ENCODE measurements around the gene TKT.

TKT gene

DNA sequence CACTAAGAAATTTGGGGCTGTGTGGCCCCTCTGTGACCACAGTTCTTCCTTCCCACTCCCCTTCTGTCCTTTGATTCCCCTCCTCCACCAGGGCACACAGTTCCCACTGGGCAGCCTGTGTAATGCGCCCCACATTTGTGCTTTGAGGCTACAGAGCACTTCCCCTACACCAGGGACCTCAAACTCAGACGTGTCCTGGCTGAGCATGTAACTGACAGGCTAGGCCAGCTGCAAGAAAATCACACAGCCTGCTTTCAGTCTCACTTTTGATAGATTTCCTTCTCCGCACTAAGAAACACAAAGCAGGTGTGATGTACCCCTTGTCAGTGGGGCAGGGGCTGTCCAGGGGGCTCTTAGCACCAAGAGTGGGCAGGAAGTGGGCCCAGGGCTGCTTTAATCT lies 65.2 kb downstream of the TKT start:
- no peak overlapping the region for H3K4me3 ChIP-seq (replicated peaks; ENCODE audit: insufficient read depth, low read length)
- H3K27ac ChIP-seq (replicated peaks), result peak overlapping the region; percentile 42
- no peaks in the 10 kb centered on the region for H3K27me3 ChIP-seq (ENCODE audit: insufficient read depth, poor library complexity, severe bottlenecking)
- DNase-seq (ENCODE audit: low read depth in 1 of 2, low spot score in 1 of 2), result peak in 1 of 2 experiments; percentile 36
- TF ChIP-seq, protein P1, sequence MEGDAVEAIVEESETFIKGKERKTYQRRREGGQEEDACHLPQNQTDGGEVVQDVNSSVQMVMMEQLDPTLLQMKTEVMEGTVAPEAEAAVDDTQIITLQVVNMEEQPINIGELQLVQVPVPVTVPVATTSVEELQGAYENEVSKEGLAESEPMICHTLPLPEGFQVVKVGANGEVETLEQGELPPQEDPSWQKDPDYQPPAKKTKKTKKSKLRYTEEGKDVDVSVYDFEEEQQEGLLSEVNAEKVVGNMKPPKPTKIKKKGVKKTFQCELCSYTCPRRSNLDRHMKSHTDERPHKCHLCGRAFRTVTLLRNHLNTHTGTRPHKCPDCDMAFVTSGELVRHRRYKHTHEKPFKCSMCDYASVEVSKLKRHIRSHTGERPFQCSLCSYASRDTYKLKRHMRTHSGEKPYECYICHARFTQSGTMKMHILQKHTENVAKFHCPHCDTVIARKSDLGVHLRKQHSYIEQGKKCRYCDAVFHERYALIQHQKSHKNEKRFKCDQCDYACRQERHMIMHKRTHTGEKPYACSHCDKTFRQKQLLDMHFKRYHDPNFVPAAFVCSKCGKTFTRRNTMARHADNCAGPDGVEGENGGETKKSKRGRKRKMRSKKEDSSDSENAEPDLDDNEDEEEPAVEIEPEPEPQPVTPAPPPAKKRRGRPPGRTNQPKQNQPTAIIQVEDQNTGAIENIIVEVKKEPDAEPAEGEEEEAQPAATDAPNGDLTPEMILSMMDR (IDR thresholded peaks at IDR 0.05; ENCODE audit: insufficient read depth, low read length), result no peak
- TF ChIP-seq POLR2AphosphoS5 (IDR thresholded peaks at IDR 0.05; ENCODE audit: low read depth) (peak; percentile 5; the same call in 1 of the 2 replicates), GABPA (IDR thresholded peaks at IDR 0.05; ENCODE audit: low read depth) (no peak), SPI1 (IDR thresholded peaks at IDR 0.05; ENCODE audit: borderline replicate concordance, low read depth) (peak; percentile 19; the same call in 1 of the 2 replicates)

DNA sequence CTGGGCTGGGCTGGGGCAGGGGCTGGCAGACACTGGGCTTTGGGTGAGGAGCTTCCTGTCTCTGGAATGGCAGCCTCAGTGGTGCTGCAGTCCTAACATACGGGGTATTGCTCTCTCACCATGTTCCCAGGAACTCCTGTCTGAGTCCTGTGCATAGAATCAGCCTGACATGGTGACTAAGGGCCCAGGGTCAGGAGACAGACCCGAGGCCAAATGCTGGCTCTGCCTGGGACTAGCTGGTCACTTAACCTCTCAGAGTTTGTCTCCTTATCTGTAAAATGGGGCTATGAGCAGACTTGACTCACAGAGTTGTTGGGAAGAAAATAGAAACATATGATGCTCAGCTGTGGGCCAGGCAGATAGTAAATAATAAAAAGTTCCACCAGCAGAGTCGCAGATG lies 66.5 kb downstream of the TKT start:
- no peak overlapping the region for H3K4me3 ChIP-seq (replicated peaks; ENCODE audit: insufficient read depth, low read length)
- DNase-seq (ENCODE audit: low read depth in 1 of 2, low spot score in 1 of 2), result no peak
- H3K27me3 ChIP-seq (ENCODE audit: insufficient read depth, poor library complexity, severe bottlenecking), result no peaks in the 10 kb centered on the region
- no peak for TF ChIP-seq POLR2AphosphoS5 (IDR thresholded peaks at IDR 0.05; ENCODE audit: low read depth)
- TF ChIP-seq GABPA (IDR thresholded peaks at IDR 0.05; ENCODE audit: low read depth), result no peak
- TF ChIP-seq, protein P2, sequence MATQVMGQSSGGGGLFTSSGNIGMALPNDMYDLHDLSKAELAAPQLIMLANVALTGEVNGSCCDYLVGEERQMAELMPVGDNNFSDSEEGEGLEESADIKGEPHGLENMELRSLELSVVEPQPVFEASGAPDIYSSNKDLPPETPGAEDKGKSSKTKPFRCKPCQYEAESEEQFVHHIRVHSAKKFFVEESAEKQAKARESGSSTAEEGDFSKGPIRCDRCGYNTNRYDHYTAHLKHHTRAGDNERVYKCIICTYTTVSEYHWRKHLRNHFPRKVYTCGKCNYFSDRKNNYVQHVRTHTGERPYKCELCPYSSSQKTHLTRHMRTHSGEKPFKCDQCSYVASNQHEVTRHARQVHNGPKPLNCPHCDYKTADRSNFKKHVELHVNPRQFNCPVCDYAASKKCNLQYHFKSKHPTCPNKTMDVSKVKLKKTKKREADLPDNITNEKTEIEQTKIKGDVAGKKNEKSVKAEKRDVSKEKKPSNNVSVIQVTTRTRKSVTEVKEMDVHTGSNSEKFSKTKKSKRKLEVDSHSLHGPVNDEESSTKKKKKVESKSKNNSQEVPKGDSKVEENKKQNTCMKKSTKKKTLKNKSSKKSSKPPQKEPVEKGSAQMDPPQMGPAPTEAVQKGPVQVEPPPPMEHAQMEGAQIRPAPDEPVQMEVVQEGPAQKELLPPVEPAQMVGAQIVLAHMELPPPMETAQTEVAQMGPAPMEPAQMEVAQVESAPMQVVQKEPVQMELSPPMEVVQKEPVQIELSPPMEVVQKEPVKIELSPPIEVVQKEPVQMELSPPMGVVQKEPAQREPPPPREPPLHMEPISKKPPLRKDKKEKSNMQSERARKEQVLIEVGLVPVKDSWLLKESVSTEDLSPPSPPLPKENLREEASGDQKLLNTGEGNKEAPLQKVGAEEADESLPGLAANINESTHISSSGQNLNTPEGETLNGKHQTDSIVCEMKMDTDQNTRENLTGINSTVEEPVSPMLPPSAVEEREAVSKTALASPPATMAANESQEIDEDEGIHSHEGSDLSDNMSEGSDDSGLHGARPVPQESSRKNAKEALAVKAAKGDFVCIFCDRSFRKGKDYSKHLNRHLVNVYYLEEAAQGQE (IDR thresholded peaks at IDR 0.05; ENCODE audit: insufficient replicate concordance, low read depth), result no peak
- TF ChIP-seq, protein P1 (IDR thresholded peaks at IDR 0.05; ENCODE audit: insufficient read depth, low read length), result no peak
- no peak for TF ChIP-seq SPI1 (IDR thresholded peaks at IDR 0.05; ENCODE audit: borderline replicate concordance, low read depth)
- no peak overlapping the region for H3K27ac ChIP-seq (replicated peaks)

DNA sequence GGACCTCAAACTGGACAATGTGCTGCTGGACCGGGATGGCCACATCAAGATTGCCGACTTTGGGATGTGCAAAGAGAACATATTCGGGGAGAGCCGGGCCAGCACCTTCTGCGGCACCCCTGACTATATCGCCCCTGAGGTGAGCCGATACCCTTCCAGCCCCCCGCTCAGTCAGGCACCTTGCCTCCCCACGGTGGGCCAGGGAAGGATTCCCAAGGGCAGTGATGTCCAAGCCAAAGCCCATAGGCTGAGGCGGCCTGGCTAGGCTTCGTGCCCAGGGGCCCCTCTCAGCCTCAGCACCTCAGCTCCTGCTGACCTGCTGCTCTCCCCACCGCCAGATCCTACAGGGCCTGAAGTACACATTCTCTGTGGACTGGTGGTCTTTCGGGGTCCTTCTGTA lies 67.1 kb downstream of the TKT start:
- TF ChIP-seq, protein P1 (IDR thresholded peaks at IDR 0.05; ENCODE audit: insufficient read depth, low read length), result no peak
- TF ChIP-seq SPI1 (IDR thresholded peaks at IDR 0.05; ENCODE audit: borderline replicate concordance, low read depth), result no peak
- no peak for DNase-seq (ENCODE audit: low read depth in 1 of 2, low spot score in 1 of 2)
- no peak overlapping the region for H3K27ac ChIP-seq (replicated peaks)
- H3K27me3 ChIP-seq (ENCODE audit: insufficient read depth, poor library complexity, severe bottlenecking), result no peaks in the 10 kb centered on the region
- H3K4me3 ChIP-seq (replicated peaks; ENCODE audit: insufficient read depth, low read length), result no peak overlapping the region

DNA sequence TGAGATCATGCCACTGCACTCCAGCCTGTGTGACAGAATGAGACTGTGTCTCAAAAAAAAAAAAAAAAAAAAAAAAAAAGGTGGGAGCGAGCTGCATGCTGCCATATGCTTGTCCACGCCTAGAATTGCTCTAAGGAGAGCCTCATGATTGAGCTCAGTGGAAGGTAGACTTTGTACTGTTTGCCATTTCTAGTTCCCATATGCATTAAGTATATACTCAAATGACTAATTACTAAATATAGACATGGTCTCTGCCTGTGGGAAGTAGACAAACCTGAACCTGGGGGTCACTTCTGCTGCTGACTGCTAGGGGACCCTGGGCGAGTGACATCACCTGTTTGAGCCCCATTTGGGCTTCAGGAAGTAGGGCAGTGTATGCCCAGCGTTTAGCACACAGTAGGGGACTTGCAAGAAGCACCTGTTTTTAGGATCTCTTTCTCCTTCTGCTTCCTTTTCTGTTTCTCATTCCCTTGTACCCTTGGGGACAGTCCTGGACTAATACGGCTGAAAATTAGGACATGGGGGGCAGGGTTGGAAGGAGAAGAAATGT lies 67.6 kb downstream of the TKT start:
- DNase-seq (ENCODE audit: low read depth in 1 of 2, low spot score in 1 of 2), result no peak
- TF ChIP-seq POLR2AphosphoS5 (IDR thresholded peaks at IDR 0.05; ENCODE audit: low read depth) (no peak), SPI1 (IDR thresholded peaks at IDR 0.05; ENCODE audit: borderline replicate concordance, low read depth) (no peak), GABPA (IDR thresholded peaks at IDR 0.05; ENCODE audit: low read depth) (no peak)
- TF ChIP-seq, protein P2 (IDR thresholded peaks at IDR 0.05; ENCODE audit: insufficient replicate concordance, low read depth), result no peak
- TF ChIP-seq, protein P1 (IDR thresholded peaks at IDR 0.05; ENCODE audit: insufficient read depth, low read length), result no peak
- Histone ChIP-seq H3K27me3 (ENCODE audit: insufficient read depth, poor library complexity, severe bottlenecking) (no peaks in the 10 kb centered on the region), H3K4me3 (replicated peaks; ENCODE audit: insufficient read depth, low read length) (no peak overlapping the region), H3K27ac (replicated peaks) (no peak overlapping the region)

Measured in HL-60 (cell line).